Endothelial cell (in vitro differentiated cells): Measurements from ENCODE around the gene ORC5. TPM values are rescaled to one million over a fixed set of nuclear protein-coding genes. Genes with fewer than 3 reads are reported as not detected.

Source experiments
- DNase-seq: peaks from one replicate; pipeline ENCODE4 v3.0.0; 2021; ENCODE audit warnings: low spot score
- H3K27ac Mint-ChIP-seq: one replicate; pipeline ENCODE4 v1.8.0; 2021; ENCODE audit warnings: mixed read lengths, inconsistent platforms; ENCODE audit not compliant: unreplicated experiment
- H3K27me3 Mint-ChIP-seq: one replicate; pipeline ENCODE4 v1.8.0; 2021; ENCODE audit warnings: mild to moderate bottlenecking, moderate library complexity, mixed read lengths, inconsistent platforms; ENCODE audit not compliant: unreplicated experiment
- H3K36me3 Mint-ChIP-seq: one replicate; pipeline ENCODE4 v1.8.0; 2021; ENCODE audit warnings: mild to moderate bottlenecking, low read depth, mixed read lengths, inconsistent platforms; ENCODE audit not compliant: unreplicated experiment
- H3K4me1 Mint-ChIP-seq: one replicate; pipeline ENCODE4 v1.8.0; 2021; ENCODE audit warnings: mild to moderate bottlenecking, mixed read lengths, inconsistent platforms; ENCODE audit not compliant: unreplicated experiment
- H3K4me3 Mint-ChIP-seq: one replicate; pipeline ENCODE4 v1.8.0; 2021; ENCODE audit warnings: mild to moderate bottlenecking, mixed read lengths, inconsistent platforms; ENCODE audit not compliant: unreplicated experiment
- H3K9me3 Mint-ChIP-seq: one replicate; pipeline ENCODE4 v1.8.0; 2021; ENCODE audit warnings: mixed read lengths, inconsistent platforms; ENCODE audit not compliant: unreplicated experiment
- CTCF ChIP-seq: fragments of 200-600 bp; sonication (generic); IDR thresholded peaks from one replicate; pipeline ENCODE4 v1.5.0; 2021; ENCODE audit warnings: antibody characterized with exemption; ENCODE audit not compliant: unreplicated experiment
- total RNA-seq: library from RNA; stranded (reverse); fragmentation: NEBNext Ultra II Directional; extraction: Animal tissue kit (Norgen Biotek cat#: 25700); gene quantifications from one replicate; pipeline ENCODE4 v1.2.1, GENCODE V29; 2021; ENCODE audit not compliant: unreplicated experiment

ORC5 gene
- total RNA-seq, 1 donor from 2014 or later, result 16.7 TPM

DNA sequence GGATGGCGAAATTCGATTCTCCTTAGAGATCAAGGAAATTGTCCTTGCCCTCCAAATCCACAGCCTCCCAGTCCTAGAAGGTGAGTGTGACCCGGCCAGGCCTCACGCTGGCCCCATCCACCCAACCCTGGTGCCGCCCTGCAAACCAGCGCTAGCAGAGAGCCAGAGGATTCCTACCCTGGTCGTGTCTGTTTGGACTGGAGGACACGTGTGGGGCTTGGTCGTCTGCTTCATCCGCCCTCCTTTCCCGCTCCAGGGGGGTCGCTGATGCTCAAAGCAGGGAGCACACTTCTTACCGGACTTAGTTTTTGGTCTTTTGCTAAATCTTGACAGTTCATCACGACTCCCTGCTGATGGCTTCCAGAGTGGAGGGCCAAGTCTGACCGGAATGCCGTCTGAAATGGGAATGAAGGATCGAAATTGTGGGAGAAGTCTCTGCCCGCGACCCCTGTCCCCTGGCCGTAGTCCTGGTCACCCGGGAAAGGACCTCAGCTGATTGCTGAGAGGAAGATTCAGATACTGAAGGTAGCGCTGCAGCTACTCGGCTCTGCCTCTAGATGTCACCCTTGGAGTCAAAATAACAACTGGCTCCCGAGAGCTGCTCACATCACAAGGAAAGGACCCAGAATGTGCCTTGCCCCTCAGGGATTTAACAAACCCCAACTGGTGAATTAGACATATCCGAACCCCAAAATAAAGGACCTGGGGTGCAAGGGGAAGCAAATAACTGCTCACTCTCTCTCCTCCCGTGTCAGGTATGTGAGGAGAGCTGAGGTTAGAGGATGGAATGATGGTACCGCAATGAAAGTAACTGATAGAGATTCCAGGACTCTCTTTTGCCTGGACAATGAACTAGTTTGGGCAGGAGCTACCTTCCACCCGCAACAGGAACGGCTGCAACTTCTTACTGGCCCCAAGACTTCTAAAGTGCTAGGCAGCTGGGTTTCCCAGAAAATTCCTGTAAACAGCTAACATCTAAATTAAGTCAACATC is 23.5 kb upstream of the ORC5 start:
- H3K27ac Mint-ChIP-seq, result no peak overlapping the region
- H3K4me1 Mint-ChIP-seq, result no peaks in the 10 kb centered on the region
- TF ChIP-seq CTCF, result peak; percentile 60
- no peaks in the 10 kb centered on the region for H3K27me3 Mint-ChIP-seq
- H3K36me3 Mint-ChIP-seq, result no peaks in the 10 kb centered on the region
- no peak overlapping the region for H3K4me3 Mint-ChIP-seq
- DNase-seq, result peak; percentile 46
- no peaks in the 10 kb centered on the region for H3K9me3 Mint-ChIP-seq

GRCh38 chr7:104230606-104231005 is 22.8 kb upstream of the ORC5 start:
- Mint-ChIP-seq H3K4me3 (no peak overlapping the region), H3K27ac (no peak overlapping the region), H3K27me3 (no peaks in the 10 kb centered on the region), H3K36me3 (no peaks in the 10 kb centered on the region), H3K9me3 (no peaks in the 10 kb centered on the region), H3K4me1 (no peaks in the 10 kb centered on the region)
- TF ChIP-seq CTCF, result no peak
- no peak for DNase-seq

GRCh38 chr7:104228442-104228841 is 20.6 kb upstream of the ORC5 start:
- no peak overlapping the region for H3K27ac Mint-ChIP-seq
- no peaks in the 10 kb centered on the region for H3K4me1 Mint-ChIP-seq
- no peak for DNase-seq
- H3K27me3 Mint-ChIP-seq, result no peaks in the 10 kb centered on the region
- no peak for TF ChIP-seq CTCF
- H3K9me3 Mint-ChIP-seq, result no peaks in the 10 kb centered on the region
- no peak overlapping the region for H3K4me3 Mint-ChIP-seq
- H3K36me3 Mint-ChIP-seq, result no peaks in the 10 kb centered on the region

DNA sequence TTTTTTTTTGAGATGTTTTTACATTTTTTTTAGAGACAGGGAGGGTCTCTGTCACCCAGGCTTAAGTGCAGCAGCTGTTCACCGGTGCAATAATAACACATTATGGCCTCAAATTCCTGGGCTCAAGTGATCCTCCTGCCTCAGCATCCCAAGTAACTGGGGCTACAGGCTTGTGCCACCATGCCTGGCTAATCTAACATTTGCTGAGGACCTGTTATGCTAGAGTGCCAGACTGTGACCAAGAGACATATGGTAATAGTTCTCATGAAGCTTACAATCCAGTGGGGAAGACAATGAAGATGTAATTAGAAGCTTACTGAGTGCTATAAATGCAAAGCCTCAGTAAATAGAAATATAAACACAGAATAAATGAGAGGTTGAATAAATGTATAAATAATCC is 17.6 kb upstream of the ORC5 start:
- TF ChIP-seq CTCF, result no peak
- no peak overlapping the region for H3K4me3 Mint-ChIP-seq
- no peak overlapping the region for H3K27ac Mint-ChIP-seq
- DNase-seq, result no peak
- H3K4me1 Mint-ChIP-seq, result no peaks in the 10 kb centered on the region
- H3K9me3 Mint-ChIP-seq, result no peaks in the 10 kb centered on the region
- H3K27me3 Mint-ChIP-seq, result no peaks in the 10 kb centered on the region
- no peaks in the 10 kb centered on the region for H3K36me3 Mint-ChIP-seq

DNA sequence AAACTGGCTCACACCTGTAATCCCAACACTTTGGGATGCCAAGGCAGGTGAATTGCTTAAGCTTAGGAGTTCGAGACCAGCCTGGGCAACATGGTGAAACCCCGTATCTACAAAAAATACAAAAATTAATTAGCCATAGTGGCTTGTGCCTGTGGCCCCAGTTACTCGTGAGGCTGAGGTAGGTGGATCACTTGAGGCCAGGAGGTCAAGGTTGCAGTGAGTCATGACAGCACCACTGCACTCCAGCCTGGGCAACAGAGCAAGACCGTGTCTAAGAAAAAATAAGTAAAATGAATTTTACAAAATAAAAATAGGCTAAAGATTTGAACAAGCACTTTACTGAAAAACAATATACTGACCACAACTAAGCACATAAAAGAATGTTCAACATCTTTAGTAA is 9.8 kb upstream of the ORC5 start:
- no peaks in the 10 kb centered on the region for H3K36me3 Mint-ChIP-seq
- H3K27me3 Mint-ChIP-seq, result no peaks in the 10 kb centered on the region
- H3K4me3 Mint-ChIP-seq, result no peak overlapping the region
- H3K4me1 Mint-ChIP-seq, result no peaks in the 10 kb centered on the region
- no peak for TF ChIP-seq CTCF
- DNase-seq, result no peak
- no peaks in the 10 kb centered on the region for H3K9me3 Mint-ChIP-seq
- H3K27ac Mint-ChIP-seq, result no peak overlapping the region
